ENCODE results near the gene STX1B.
A peak's percentile ranks its signal among the peaks of the same experiment; 100 is the strongest.

STX1B gene

DNA sequence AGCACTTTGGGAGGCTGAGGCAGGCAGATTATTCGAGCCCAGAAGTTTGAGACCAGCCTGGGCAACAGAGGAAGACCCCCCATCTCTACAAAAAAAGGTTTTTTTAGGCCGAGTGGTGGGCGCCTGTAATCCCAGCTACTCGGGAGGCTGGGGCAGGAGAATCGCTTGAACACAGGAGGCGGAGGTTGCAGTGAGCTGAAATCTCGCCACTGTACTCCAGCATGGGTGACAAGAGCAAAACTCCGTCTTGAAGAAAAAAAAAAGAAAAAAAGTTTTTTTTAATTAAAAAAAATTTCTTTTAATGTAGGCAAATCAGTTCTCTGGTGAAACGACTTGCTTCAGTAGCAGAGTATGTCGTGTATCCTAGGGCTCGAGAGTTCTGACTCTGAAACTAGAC, 14.5 kb downstream of the STX1B start:
- DNase-seq = no peak

DNA sequence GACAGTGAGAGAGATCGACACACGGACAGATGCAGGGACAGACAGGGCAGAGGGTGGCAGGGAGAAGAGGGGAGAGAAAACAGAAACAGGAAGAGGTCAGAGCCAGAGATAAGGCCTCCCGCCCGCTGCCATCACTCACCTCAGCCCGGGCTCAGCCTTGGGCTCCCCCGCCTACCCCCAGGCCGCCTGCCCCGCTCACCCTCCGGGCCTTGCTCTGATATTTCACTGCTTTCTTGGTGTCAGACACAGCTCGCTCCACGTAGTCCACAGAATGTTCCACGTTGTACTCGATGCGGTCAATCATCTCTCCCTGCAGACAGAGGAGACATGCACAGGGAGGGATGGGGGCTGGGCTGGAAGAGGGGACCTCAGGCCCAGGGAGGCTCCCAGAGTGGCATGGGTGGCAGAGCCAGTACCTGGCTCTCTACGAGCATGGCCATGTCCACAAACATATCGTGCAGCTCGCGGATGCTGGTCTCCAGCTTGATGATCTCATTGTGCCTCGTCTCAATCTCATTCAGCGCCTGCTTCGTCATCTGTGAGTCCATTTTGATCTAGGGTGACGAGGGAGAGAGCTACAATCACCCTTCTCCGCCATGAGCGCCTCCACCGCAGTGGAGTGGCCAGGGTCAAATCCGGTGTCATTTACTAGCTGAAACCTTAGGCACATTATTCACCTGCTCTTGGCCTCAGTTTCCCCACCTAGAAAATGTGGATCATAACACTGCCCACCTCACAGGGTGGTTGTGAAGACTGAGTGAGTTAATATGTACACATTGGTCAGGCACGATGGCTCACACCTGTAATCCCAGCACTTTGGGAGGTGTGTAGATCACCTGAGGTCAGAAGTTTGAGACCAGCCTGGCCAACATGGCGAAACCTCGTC, 17.3 kb downstream of the STX1B start:
- no peak for DNase-seq

DNA sequence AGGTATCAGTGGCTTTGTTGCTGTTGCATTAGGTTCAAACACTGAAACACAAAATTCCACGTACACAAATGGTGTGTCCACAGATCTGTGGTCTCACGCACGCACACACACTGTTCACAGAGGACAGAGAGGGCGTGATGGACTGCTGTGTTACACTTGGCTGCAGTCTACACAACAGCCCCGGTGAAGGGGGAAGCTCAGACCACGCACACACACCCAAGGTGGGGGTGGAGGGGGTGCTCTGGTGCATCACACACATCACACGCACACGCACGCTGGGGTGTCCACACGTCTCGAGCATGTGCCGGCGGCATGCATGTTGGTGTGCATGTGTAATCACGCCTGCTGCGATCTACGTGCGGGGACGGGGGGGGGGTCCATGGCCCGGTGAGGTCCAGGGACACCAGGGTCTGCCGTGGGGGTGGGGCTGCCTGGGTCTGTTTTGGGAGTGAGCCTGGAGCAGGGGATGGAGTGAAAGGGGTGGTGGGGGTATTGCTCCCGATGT, 18.1 kb downstream of the STX1B start:
- DNase-seq = no peak

DNA sequence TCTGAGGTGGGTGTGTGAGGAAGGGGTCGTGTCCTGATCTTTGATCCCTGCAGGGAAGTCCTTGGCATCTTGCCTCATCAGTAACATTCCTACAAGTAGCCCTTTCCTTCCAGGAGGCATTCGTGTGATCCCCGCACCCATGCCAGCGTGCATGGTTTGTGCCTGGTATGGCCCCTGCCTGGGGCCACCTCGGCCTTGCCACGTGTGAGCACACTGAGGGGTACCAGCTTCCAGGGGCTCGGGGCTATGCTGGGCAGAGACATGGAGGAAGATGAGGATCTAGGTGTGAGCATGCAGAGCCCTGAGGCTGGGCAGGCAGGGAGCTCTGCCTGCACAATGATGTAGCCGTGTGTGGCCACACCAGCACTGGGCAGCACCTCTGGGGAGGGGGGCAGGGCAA, 19.4 kb downstream of the STX1B start:
- no peak for DNase-seq

DNA sequence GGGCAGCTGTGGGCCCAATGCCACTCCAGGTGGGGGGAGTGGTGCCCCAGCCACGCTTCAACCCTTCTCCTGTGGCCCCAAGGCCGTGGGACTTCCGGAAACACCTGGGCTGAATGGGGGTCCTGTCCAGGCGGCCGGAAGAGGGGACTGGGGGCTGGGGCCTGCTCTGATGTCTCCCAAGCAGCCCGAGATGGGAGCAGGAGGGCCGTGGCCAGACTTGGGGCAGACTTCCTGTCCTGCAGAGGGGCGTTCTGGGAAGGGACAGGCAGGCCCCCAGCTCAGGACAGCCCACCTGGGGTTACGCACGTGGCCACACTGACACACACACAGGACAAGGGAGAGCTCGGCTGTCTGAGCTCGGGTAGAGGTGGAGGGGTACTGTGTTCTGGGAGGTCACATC, 20.3 kb downstream of the STX1B start:
- no peak for DNase-seq

DNA sequence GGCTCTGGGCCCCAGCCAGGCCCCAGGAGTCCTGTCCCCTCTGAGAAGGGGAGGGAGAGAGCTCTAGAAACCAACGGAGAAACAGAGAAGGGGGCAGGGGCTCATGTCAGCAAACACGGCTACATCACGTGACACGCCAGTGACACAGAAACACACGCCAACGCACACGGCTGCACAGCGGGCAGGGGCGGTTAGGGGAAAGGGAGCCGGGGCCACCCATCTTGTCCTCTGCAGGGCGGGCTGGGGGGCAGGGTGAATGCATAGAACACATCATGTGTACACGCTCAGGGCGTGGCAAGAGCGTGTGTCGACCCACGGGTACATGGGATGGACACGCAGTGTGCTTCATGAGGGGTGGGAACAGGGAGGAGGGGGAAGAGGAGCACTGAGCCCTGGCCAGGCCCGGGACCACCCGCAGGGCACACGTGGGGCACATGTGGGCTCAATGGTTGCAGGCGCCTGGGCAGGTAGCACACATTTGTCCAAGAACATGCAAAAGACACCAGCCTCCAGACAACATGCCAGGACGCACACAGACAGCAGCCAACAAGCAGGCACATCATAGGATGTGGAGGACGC, 20.9 kb downstream of the STX1B start:
- DNase-seq = no peak

DNA sequence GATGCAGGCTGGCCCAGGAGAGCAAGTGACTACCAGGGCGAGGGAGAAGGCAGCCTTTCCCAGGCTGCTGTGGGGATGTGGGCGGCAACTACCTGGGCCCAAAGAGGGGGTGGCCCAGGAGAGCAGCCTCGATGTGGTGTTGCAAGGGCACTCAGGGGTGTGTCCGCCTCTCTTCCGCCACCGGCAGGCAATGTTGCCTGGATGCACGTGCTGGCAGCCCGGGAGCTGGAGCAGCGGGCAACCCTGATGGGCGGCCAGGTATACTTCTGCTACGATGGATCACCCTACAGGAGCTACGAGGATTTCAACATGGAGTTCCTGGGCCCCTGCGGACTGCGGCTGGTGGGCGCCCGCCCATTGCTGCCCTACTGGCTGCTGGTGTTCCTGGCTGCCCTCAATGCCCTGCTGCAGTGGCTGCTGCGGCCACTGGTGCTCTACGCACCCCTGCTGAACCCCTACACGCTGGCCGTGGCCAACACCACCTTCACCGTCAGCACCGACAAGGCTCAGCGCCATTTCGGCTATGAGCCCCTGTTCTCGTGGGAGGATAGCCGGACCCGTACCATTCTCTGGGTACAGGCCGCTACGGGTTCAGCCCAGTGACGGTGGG, 22.8 kb downstream of the STX1B start:
- DNase-seq = no peak

DNA sequence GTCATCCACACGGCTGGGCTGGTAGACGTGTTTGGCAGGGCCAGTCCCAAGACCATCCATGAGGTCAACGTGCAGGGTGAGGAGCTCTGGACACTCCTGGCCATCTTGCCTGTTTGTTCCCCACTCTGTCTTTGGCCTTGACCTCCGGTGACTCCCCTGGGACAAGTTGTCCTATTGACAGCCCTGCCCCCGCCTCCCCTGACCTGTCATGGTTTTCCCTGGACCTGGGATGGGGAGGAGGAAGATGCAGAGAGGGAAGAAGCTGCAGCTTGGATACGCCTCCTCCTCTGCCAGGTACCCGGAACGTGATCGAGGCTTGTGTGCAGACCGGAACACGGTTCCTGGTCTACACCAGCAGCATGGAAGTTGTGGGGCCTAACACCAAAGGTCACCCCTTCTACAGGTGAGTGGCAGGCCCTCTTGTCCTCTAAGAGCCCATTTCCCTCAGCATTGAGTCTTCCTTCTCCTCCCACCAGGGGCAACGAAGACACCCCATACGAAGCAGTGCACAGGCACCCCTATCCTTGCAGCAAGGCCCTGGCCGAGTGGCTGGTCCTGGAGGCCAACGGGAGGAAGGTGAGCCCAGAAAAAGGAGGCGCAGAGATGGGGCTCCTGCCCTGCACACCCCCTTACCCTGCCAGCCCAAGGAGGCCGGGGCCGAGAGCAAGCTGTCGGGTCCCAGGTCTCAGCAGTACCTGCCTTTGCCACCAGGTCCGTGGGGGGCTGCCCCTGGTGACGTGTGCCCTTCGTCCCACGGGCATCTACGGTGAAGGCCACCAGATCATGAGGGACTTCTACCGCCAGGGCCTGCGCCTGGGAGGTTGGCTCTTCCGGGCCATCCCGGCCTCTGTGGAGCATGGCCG, 24.1 kb downstream of the STX1B start:
- DNase-seq = no peak

DNA sequence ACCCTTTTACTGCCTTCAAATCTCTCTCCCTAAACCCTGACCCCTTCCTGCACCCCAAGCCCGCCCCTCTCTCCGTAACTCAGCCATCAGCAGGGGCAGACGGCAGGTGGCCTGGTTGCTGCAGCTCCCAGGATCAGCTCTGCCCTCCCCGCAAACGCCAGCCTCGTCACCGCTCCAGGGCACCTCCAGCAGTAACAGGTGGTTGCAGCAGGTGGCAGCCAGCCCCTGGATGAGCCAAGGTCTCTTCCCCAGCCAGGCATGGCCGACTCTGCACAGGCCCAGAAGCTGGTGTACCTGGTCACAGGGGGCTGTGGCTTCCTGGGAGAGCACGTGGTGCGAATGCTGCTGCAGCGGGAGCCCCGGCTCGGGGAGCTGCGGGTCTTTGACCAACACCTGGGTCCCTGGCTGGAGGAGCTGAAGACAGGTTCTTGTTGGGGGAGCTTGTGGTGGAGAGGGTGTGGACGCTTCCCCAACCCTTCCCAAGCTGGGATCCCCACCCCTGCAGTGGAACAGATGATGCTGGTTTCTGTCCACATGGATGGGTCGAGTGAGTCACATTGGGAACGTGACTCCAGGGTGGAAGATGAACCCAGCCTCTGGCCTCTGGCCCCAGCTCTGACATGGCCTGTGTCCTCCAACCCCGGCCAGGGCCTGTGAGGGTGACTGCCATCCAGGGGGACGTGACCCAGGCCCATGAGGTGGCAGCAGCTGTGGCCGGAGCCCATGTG, 24.9 kb downstream of the STX1B start:
- peak; percentile 47 for DNase-seq

DNA sequence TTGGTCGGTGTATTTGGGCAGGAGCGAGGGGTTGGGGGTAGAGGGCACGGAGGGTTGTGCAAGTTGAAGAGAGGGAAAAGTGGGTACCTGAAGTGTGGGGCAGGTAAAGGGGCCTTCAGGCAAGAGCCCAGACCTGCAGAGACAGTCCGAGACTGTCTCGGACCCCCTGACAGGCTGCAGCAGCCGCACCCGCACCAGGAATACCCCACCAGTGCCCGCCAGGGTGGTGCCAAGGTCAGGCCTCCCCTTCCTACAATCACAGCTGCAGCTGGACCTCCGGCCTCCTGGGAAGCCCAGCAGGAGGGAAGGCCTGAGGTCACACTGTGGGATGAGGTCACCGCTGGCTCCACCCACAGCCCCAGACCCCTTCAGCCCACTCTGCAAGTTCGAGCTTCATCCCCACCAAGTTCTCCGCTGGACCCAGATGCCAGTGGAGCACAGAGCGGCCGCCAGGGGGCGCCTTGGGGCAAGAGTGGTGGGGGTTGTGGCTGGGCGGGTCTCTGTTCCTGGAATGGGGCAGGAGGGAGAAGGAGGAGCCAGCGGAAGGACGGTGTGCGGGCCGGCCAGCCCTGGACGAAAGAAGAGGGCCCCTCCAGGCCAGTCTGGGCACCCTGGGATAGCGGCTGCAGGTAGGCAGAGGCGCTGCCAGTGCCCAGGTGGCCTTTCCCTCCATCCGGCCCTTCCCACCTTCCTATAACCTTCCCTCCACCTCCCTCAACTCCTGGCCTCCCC, 25.6 kb downstream of the STX1B start, which contains the start of gene HSD3B7:
Gene HSD3B7 (plus strand): TSS at position 539 of the 732 bp plus-strand sequence. CDS start 452 bp downstream, outside the sequence.
- peak; percentile 76 for DNase-seq

DNA sequence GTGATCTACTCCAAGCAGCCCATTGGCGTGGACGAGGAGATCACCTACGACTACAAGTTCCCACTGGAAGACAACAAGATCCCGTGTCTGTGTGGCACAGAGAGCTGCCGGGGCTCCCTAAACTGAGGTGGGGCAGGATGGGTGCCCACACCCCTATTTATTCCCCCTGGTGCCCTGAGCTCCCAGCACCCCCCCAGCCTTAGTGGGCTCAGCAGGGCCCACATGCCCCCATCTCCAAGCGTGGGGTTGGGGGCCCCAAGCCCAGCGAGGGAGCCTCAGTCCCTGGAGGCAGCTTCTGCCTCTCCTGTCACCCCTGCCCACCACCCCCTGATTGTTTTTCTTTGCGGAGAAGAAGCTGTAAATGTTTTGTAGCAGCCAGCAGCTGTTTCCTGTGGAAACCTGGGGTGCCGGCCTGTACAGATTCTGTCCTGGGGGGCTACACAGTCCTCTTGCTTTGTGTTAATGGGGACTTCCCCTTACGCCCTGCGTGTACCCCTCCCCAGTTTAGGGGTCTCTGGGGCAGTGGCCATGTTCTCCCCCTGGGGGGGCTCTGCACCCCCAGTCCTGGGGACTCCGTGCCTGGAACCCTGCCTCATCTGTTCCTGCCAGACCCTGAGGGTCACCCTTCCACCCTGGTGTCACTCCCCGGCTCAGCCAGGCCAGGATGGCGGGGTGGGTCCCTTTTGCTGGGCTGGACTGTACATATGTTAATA, 26.4 kb downstream of the STX1B start:
- DNase-seq = no peak

DNA sequence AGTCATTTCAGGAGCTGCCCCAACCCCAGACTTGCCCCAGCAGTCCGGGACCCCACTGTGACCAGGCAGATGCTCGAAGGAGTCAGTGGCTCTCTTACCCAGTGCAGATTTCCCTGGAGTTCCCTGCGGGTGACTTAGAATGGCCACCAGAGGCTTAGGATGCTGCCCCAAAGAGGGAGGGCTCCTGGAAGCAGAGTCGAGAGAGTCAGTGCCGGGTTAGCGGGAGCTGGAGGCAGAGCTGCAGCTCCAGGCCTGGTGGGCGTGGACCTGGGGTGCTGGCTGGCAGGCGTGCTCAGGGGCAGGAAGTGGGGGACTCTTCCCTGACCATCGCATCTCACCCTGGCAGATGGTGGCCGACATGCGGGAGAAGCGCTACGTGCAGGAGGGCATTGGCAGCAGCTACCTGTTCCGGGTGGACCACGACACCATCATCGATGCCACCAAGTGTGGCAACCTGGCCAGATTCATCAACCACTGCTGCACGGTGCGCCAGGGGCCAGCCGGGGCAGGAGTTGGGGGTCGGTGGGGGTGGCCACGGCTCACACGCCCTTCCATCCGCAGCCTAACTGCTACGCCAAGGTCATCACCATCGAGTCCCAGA, 27.0 kb downstream of the STX1B start:
- DNase-seq = no peak

DNA sequence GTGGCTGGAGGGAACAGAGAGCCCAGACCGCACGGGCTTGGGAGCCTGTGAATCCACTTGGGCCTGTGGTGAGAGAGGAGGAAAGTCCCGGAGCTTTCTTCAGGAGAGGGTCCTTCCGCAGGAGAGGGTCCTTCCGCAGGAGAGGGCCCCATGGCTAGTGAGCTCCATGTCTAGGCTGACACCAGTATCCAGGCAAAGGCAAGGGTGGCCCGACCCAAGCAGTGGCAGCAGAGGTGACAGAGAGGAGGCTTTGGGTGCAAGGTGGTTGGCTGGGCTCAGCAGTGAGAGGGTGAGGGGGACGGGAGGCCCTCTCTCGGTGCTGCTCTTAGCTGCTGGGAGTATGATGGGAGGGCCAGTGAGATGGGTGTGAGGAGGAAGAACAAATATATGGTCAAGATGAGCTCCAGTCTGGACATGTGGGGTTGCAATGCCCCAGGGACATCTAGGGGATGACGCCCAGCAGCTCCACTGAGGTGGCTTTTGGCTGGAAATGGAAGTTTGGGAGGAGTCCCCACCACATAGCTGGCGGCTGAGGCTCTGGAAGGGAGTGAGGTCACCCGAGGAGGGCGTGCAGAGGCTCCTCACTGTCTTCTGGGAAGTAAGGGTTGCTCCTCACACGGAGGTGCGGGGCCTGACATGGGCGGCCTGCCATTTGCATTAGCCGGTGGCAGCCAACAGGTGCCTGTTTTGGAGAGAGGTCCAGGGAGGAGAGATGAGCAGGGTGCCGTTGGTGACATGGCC, 27.7 kb downstream of the STX1B start:
- DNase-seq = no peak

DNA sequence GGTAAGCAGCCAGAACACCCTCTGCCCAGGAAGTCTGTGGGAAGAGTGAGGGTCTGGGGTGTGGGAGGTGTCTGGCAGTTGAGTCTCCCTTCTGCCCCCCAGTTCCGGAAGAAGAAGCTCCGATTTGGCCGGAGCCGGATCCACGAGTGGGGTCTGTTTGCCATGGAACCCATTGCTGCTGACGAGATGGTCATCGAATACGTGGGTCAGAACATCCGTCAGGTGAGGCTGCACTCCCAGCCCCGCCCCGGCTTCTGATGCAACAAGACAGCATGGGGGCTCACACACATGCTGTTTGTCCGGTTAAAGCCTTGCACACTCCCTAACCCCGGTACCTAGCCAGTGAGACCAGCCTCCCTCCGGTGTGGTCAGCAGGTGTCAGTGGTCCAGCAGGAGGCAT, 29.5 kb downstream of the STX1B start:
- DNase-seq = no peak

DNA sequence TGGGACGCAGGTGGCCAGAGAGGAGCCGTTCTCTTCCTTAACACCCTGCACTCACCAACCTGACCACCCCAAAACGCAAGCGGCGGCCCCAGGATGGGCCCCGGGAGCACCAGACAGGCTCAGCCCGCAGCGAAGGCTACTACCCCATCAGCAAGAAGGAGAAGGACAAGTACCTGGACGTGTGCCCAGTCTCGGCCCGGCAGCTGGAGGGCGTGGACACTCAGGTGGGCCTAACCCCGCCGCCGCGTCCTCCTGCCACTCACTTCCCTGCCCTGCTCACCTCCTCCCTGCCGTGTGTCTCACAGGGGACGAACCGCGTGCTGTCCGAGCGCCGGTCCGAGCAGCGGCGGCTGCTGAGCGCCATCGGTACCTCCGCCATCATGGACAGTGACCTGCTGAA, 30.0 kb downstream of the STX1B start:
- DNase-seq = no peak

DNA sequence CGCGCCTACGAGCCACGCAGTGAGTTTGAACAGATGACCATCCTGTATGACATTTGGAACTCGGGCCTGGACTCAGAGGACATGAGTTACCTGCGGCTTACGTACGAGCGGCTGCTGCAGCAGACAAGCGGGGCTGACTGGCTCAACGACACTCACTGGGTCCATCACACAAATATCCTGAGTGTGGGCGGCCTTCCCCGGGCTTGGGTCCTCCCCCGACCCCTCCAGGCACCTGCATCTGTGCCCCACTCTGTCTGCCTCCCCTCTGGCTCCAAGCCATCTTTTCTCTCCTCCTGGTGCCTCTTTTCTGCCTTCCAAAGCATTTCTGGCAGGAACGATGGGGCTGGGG, 30.4 kb downstream of the STX1B start:
- DNase-seq = no peak

DNA sequence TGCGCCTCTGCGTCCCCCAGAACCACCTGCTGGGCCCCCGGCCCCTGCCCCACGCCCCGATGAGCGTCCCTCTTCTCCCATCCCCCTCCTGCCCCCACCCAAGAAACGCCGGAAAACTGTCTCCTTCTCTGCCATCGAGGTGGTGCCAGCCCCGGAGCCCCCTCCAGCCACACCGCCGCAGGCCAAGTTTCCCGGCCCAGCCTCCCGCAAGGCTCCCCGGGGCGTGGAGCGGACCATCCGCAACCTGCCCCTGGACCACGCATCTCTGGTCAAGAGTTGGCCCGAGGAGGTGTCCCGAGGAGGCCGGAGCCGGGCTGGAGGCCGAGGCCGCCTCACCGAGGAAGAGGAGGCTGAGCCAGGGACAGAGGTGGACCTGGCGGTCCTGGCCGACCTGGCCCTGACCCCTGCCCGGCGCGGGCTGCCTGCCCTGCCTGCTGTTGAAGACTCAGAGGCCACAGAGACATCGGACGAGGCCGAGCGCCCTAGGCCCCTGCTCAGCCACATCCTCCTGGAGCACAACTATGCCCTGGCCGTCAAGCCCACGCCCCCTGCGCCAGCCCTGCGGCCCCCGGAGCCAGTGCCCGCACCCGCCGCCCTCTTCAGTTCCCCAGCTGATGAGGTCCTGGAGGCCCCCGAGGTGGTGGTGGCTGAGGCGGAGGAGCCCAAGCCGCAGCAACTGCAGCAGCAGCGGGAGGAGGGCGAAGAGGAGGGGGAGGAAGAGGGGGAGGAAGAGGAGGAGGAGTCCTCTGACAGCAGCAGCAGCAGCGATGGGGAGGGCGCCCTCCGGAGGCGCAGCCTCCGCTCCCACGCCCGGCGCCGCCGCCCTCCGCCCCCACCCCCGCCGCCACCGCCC, 31.0 kb downstream of the STX1B start:
- DNase-seq = no peak

DNA sequence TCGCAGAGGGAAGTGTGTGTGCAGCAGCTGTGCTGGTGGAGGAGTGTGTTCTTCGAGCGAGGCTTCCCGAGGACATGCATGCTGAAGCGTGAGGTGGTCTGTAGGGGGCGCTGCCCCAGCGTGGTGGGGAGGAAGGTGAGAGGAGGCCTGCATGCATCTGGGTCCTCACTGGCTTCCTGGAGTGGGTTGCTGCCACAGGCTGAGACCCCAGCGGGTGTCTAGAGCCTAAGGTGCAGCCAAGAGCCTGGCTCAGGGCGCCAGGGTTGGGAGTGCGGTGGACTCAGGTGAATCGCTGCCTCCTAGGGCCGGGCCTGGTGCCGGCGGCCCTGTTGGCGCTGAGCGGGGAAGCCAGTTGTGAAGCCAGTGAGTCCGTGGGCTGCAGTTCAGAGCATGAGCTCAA, 32.9 kb downstream of the STX1B start:
- DNase-seq = no peak

DNA sequence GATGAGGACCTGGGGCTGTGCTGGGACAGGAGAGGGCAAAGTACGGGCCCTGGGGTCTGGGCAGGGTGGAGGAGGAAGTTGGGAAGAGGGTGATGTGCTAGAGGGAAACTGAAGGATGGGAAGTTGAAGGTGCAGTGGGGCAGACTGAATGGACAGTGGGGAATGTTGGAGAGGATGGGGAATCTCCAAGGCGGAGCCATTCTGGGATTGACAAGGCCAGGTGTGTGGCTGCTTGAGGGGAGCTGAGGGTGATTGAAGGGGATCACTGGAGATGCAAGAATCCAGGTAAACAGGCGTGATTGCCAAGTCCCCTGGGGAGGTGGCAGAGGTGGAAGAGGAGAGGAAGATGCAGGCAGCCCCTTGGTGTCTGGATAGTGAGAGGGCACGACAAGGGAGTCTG, 34.0 kb downstream of the STX1B start:
- no peak for DNase-seq

Data from kidney glomerular epithelial cell (primary cell).